Activated CD4-positive, CD25-positive, alpha-beta regulatory T cell (primary cell): Measurements from ENCODE around the gene STK11IP.
"Not testable (repeated sequence)": the region's sequence is repeated elsewhere in the genome, so short reads cannot be mapped to it uniquely, and the experiment has no call there.

Experiments used
- DNase-seq, 4 experiments: peaks; one replicate each; lab custom pipeline; 2025; lab: John Stamatoyannopoulos, UW

The STK11IP gene

DNA sequence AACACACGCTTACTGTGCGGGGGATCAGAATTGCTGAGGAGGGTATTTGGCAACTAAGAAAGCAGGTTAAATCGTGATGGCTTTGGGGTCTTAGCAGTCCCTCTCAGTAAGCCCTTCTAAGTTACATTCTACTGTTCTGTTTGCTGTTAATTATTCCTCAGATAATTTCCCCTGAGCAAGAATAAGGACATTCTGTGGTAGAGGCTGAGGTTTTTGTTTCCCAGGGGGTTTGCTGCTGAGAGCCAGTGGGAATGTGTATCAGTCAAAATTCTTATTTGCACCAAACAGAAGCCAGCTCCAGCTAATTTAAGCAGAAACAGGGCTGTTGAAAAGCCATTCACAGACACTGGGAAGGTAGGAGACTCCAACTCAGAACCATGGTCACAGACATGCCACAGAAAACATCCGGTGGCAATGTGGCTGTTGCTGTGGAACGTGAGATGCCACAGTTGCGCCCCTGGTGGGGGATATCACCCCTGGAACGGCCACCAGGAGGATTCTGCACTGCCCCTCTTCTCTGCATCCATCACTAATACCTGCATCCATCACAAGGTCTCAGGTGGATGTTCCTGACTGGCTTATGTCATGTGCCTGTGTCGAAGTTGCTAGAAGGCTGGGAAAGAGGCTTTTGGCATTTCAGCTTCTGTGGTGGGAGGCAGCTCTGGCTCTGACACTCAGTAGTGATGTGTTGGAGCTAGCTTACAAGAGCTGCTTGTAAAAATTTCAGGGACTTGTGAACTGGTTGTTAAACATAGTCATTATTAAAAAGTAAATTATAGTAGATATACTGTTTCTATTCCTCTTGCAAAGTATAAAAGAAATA lies 53.0 kb downstream of the STK11IP start:
- no peak for DNase-seq

DNA sequence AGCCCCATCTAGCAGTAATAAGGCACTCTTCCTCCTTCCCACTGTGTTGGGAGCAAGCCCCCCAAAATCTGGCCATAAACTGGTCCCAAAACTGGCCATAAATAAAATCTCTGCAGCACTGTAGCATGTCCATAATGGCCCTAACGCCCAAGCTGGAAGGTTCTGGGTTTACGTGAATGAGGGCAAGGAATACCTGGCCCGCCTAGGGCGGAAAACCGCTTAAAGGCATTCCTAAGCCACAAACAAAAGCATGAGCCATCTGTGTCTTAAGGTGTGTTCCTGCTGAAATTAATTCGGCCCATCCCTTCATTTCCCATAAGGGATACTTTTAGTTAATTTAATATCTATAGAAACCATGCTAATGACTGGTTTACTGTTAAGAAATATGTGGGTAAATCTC lies 54.0 kb downstream of the STK11IP start:
- DNase-seq, result not testable (repeated sequence)

DNA sequence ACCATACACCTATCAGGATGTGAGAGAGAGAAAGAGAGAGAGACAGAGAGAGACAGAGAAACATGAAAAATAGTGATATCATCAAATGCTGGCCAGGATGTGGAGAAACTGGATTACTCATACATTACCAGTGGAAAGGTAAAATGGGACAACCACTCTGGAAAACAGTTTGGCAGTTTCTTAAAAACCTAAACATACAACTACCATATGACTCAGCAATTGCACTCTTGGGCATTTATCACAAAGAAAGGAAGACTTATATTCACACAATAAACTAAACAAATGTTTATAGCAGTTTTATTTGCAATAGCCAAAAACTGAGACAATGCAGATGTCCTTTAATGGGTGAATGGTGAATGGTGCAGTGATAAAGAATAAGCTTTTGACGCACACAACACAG lies 58.9 kb downstream of the STK11IP start:
- no peak for DNase-seq

DNA sequence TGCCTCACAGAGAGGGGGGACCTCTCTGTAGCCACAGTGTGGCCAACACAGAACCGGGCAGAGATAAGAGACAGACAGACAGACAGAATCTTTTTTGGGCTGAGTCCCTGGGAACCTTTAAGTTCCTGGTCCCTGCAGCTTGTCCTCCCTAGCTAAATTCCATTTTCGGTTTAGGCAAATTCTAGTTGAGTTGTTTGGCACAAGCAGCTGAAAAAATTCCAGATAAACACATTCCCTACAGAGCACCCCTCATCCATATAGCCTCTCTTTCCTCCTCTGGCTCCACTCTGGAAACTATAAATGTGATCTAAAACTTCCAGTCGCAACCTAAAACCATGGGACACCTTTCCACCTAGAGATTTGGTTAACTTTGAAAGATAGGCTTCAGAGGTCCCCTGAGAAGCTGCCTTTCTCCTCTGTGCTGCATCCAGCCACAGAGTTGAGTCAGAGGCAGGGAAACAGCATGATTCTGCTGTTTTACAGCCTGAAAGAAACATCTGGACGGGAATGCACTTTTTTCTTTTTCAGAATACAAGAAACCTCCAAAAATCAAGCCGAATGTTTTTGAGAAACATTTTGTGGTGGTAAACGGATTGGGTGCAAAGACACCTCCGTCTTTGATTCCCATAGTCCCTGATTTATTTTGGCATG lies 60.7 kb downstream of the STK11IP start:
- no peak for DNase-seq

DNA sequence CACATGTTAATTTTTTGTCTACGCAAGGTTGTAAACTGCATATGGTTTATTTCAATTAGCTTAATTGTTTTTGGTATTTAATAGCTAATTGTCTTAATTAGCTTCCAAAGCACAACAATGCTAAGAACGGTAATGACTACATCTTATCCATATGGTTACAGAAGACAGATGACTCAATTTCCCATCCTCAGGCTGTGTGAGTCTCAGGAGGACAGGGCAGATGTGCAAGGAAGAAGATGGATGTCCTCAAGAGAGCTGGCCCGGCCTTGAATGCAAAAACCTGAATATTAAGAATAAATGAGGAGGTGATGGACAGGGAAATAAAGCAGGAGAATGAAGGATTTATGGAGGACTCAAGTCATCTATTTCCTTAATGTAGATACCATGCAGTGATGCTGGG lies 61.2 kb downstream of the STK11IP start:
- no peak for DNase-seq

DNA sequence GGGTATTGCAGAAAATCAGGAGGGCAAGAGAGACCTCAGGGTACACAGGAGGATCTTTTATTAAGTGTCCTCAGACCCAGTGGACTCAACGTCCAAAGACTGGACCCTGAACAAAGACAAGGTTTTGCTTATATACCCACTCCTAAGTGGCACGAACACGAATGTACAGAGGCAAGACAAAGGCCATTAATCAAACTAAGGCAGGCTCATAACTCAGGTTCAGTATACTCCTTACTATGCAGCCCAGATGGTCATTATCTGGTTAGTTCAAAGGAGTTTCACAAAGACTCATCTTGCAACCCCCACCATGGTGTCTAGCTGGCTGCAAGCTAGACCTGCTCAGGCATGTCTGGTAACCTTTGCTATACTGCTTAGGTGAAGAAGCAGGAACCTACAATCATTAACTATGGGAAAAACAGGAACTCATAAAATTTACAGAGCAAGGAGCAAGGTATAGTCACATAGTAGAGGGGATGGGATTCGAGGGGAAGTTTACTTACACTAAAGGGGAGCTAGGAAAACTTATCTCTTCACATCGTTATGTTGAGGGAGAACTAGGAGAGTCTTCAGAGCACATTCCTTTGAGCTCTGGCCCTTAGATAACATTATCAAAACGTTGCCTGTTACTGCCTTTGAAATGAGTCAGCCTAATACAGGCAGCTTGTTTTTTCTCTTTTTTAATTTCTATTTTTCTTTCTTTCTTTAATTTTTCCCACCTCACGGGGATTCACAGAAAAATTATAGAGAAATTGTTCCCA lies 63.7 kb downstream of the STK11IP start:
- DNase-seq, result no peak

DNA sequence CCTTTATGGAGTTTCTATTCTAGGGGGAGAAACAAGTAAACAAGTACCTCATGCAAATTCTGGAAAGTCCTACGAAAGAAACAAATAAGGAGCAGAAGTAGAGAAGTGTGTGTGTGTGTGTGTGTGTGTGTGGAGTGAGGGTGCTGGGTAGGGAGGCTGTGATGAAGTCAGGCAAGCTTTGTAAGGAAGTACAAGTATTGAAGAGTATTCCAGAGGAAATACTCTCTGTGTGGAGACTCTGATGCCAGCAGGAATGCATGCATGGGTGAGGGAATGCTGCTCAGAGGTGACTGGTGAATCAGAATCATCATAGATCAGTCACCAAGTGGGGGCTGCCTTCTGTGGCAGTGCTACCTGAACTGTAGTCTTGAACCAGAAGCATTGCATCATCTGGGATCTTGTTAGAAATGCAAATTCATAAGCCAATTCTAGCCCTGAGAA lies 64.3 kb downstream of the STK11IP start:
- no peak for DNase-seq

DNA sequence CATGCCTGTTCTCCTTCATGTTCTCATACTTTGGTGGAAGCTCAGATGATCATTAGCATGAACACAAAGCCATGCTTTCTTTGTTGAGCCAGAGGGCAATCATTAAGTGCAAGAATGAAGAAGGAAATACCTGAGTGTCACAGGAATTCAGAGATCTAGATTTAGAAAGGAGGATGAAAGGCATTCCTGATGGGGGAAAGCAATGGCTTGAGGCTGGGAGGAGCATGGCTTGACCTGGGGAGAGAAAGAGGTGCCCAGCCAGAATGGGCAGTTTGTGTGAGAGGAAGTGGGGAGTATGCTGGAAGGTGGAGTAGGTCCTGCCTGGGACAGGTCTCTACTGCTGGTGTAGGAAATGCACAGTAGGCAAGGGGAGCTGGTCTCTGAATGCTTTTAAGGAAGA lies 64.9 kb downstream of the STK11IP start:
- DNase-seq, result no peak

DNA sequence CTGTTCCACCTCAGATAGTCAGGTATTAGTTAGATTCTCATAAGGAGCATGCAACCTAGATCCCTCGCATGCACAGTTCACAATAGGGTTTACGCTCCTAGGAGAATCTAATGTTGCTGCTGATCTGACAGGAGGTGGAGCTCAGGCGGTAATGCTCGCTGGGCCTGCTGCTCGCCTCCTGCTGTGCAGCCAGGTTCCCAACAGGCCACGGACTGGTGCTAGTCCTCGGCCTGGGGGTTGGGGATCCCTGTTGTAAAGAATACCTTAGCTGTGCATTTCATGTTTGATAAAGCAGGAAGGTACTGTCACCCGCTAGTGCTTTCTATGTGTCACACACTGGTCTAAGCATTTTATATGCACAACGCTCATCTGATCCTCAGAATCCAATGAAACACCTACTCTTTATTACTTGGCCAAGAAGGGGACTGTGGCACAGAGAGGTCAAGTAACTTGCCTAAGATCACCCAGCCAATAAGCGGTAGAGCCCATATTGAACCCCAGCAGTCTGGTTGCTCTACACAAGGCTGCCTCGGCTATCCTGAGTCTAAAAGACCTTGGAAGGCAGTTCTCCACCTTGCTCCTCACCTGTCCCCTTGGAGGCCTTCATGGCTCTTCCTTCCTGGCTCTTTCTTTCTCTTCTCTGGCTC lies 65.6 kb downstream of the STK11IP start:
- DNase-seq, result no peak

DNA sequence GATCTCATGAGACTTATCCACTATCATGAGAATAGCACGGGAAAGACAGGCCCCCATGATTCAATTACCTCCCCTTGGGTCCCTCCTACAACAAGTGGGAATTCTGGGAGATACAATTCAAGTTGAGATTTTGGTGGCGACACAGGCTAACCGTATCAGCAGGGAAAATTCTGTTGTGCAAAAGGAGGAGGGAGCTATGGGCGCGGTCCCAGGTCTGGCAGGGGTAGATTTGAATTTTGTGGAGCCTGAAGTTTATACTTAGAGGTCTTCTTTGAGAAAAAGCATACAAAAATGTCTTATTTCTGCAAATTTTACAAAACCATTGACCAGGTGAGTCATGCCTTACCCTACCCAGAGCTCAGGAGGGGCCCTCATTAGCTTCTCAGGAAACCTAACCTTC lies 66.4 kb downstream of the STK11IP start:
- DNase-seq, result no peak

DNA sequence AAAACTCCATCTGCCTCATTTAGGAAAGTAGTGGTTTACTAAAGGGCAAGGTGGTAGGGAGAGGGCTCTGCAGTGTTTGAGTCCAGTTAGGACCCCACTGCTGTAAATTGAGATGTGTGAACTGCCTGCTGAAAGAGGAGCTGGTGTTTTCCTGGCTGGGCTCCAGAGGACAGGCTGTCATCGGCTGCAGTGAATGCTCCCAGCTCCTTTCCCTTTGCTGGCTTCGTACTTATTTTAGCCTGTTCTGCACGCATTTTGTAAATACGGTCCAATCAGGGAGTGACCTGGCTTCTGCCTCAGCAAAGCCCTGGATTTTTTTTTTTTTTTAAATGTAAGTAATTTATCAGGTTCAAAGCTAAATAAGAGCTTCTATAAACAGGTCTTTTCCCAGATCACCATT lies 67.3 kb downstream of the STK11IP start:
- DNase-seq, result no peak

DNA sequence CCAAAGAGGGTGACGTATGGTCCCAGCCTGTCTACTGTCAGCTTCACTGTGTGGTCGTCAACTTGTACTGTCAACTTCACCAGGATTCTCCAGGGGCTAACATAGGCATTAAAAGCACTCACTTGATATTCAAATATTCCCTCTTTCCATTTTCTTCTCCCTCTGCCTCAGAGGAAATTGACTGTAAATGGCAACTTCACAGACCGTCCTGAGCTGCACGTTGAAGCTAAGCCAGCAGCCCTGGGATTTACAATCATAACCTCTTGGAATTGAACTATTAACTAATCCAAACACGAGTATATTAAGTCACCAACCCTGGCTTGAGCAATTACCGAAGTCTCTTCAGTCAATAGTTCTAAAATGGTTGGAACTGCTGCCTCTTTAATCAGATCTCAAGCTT lies 68.3 kb downstream of the STK11IP start:
- no peak for DNase-seq
